AML-193 (cell line): ENCODE measurements around the gene UBE2L6.

Experiments used
- DNase-seq, 2 experiments: peaks; one replicate each; lab custom pipeline; 2025; lab: John Stamatoyannopoulos, UW

UBE2L6 gene

GRCh38 chr11:57567515-57568329 is at the start of gene UBE2L6:
UBE2L6 (minus strand) TSS chr11:57567672; CDS start chr11:57567611, 61 bp downstream.
- peak in 1 of 2 experiments; percentile 37 for DNase-seq

GRCh38 chr11:57616595-57616994 is 49.1 kb upstream of the UBE2L6 start:
- DNase-seq: no peak

DNA sequence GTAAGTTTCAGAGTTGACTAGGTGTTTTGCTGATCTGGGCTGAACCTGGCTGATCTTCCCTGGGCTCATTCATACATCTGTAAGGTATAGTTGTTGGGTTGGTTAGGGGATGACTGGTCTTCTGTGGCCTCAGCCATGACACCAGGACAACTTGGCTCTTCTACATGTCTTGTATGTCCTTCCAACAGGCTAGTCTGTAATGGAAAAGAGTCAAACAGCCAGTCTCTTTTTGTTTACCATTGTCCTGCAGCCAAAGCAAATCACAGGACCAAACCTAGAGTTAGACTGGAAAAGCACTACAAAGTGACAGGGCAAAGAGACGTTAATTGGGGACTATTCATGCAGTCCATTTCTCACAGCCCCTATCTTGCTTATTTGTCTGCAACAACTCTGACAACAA is 47.8 kb upstream of the UBE2L6 start:
- no peak for DNase-seq

DNA sequence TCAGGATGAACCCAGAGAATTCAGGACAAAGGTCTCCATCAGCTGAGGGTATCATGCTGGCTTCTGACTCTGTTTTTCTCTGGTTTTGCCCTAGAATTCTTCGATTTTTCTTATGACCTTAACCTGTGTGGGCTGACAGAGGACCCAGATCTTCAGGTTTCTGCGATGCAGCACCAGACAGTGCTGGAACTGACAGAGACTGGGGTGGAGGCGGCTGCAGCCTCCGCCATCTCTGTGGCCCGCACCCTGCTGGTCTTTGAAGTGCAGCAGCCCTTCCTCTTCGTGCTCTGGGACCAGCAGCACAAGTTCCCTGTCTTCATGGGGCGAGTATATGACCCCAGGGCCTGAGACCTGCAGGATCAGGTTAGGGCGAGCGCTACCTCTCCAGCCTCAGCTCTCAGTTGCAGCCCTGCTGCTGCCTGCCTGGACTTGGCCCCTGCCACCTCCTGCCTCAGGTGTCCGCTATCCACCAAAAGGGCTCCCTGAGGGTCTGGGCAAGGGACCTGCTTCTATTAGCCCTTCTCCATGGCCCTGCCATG is 46.8 kb upstream of the UBE2L6 start:
- no peak for DNase-seq

GRCh38 chr11:57610170-57610569 is 42.7 kb upstream of the UBE2L6 start:
- no peak for DNase-seq

DNA sequence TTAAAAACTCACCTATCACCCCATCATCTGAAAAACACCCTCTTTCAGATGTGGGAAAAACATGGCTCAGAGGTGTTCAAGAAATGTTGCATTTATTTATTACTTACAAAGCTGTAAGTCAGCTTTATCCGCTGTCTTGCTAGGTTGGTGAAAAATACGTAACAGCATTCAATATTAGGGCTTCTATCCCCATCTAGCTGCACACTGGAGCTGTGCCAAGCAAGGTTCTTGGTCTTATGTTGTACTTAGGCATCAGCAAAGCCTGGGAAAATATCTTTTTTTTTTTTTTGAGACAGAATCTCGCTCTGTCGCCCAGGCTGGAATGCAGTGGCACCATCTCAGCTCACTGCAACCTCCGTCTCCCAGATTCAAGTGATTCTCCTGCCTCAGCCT is 37.6 kb upstream of the UBE2L6 start:
- DNase-seq: no peak

DNA sequence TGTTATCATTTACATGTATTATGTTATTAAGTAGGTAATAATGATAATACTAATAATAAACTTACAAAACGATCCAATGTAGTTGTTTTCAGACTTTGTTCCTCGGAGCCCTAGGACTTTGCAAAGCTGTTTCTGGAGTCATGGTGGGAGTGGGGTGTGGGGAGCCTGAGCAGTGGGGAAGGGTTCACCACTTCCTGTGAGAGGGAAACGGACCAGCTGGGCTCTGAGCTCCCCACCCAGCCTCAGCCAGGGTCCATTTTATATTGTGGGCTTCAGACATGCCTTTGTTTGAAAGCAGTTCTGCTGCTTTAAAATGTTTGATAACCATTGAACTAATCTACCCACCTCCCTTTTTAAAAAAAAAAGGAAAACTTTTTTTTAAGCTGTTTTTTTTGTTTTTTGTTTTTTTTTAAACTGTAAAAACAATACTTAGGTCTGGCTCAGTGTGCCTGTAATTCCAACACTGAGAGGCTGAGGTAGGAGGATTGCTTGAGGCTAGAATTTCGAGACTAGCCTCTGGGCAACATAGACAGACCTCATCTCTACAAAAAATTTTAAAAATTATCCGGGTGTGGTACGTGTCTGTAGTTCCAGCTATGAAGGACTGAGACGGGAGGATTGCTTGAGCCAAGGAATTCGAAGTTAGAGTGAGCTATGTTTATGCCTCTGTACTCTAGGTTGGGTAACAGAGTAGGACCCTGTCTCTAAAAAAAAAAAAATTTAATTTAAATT is 37.0 kb upstream of the UBE2L6 start:
- no peak for DNase-seq

DNA sequence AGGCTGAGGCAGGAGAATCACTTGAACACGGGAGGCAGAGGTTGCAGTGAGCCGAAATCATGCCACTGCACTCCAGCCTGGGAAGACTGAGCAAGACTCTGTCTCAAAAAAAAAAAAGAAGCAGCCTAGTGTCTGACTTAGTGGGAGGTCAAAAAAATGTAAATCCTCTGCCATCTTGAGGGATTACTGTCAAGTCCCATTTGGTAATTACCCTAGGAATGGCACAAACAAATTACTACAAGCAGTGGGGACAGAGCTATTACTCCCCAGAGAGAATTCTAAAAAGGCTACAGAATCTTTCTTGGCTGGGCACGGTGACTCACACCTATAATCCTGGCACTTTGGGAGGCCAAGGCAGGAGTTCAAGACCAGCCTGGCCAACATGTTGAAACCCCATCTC is 33.8 kb upstream of the UBE2L6 start:
- DNase-seq: no peak

DNA sequence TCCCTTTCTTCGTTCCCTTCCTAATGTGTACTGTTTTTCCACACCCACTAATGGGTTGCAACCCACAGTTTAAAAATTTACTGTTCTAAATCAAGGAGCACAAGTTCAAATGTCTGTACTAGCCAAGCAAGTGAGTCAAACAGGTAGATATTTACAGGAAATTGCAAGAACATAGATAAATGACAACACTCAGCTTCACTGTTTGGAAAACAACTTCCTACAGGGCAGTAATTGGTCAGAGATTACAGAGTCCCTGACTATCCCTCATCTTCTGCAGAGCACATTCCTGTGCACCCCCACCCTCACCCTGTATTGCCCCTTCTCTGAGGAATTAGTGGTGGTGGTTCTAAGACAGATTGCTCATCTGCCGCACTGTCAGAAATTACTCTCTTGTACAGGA is 31.9 kb upstream of the UBE2L6 start:
- no peak for DNase-seq

GRCh38 chr11:57598831-57599155 is 31.3 kb upstream of the UBE2L6 start:
- no peak for DNase-seq

GRCh38 chr11:57597916-57598830 is 30.7 kb upstream of the UBE2L6 start:
- DNase-seq: no peak

- no peak for DNase-seq
Measured at GRCh38 chr11:57597461-57597915, 30.0 kb upstream of the UBE2L6 start, which contains the start of gene SERPING1. SERPING1 (plus strand) TSS chr11:57597685; CDS start chr11:57598271, 586 bp downstream.

- no peak for DNase-seq
Measured at GRCh38 chr11:57596266-57596885, 28.9 kb upstream of the UBE2L6 start.

DNA sequence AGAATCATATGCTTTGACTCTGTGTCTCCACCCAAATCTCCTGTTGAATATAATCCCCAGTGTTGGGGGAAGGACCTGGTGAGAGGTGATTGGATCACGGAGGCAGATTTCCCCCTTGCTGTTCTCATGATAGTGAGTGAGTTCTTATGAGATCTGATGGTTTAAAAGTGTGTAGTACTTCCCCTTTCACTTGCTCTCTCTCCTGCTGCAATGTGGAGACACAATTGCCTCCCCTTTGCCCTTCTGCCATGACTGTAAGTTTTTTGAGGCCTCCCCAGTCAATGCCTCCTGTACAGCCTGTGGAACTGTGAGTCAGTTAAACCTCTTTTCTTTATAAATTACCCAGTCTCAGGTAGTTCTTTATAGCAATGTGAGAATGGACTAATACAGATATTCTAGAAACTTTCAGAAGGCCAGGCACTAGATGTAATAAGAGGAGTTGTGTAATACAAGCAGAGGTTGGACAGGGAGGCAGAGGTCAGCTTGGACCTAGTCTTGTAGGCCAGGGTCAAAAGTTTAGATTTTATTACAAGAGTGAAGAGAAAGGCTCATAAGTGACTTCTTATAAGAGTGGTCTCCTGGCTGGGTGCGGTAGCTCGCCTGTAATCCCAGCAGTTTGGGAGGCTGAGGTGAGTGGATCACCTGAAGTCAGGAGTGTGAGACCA is 20.7 kb upstream of the UBE2L6 start:
- peak in 1 of 2 experiments; percentile 32 for DNase-seq

DNA sequence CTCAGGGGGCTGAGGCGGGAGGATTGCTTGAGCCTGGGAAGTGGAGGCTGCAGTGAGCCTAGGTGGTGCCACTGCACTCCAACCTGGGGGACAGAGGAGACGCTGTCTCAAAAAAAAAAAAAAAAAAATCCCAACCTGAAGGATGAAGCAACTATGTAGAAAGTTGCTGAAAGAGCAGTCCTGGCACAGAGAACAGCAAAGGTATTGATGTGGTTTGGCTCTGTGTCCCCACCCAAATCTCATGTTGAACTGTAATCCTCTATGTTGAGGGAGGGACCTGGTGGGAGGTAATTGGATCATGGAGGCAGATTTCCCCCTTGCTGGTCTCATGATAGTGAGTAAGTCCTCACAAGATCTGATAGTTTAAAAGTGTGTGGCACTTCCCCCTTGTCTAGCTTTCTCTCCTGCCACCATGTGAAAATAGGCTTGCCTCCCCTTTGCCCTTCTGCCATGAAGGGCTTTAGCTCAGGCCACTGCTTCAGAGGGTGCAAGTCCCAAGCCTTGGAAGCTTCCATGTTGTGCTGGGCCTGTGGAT is 19.3 kb upstream of the UBE2L6 start:
- DNase-seq: no peak

- no peak for DNase-seq
Measured at GRCh38 chr11:57585301-57585700, 17.8 kb upstream of the UBE2L6 start.

DNA sequence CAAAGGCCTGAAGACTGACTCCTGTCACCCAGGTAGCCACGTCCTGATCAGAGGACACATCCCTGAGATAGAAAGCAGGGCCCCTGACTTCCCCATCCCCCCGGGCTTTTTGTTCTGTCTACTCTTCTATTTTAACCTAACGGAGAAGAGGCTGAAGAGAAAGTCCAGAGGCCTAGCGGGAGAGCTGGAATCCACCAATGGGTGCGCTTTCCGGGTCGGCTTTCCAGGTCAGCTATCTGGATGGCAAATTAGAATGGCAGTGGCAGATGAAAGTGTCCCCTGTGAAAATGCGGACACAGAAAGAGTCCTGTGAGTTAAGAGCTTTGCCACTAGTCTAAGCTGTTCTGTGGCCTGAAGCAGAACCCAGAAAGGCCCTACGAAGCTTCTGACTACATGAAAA is 16.9 kb upstream of the UBE2L6 start:
- no peak for DNase-seq

DNA sequence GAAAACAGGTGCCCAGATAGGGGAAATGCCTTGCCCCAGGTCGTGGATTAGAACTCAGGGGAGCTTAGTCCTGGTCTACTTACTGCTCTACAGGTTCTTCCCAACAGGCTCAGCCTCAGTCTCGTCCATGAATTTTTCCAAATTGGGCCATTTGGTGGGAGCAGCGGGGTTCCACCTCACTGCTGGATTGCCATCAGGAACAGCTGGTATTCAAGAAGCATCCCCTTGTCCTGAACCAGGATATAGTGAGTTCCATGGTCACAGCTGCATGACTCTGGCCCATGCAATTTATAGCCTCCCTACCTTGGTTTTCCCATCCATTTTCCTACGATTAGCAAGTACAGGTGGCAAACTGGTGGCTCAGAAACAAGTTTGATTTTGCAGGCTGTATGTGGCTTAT is 6.6 kb upstream of the UBE2L6 start:
- DNase-seq: no peak

GRCh38 chr11:57571606-57572005 is 4.1 kb upstream of the UBE2L6 start:
- DNase-seq: peak; percentile 25 to 31

GRCh38 chr11:57568330-57568766 is 876 bp upstream of the UBE2L6 start:
- DNase-seq: peak; percentile 64
